Measurements from ENCODE around the gene SOX14.

SOX14 gene

GRCh38 chr3:137768361-137769321, 4.5 kb downstream of the SOX14 start:
- TF ChIP-seq, protein P1, sequence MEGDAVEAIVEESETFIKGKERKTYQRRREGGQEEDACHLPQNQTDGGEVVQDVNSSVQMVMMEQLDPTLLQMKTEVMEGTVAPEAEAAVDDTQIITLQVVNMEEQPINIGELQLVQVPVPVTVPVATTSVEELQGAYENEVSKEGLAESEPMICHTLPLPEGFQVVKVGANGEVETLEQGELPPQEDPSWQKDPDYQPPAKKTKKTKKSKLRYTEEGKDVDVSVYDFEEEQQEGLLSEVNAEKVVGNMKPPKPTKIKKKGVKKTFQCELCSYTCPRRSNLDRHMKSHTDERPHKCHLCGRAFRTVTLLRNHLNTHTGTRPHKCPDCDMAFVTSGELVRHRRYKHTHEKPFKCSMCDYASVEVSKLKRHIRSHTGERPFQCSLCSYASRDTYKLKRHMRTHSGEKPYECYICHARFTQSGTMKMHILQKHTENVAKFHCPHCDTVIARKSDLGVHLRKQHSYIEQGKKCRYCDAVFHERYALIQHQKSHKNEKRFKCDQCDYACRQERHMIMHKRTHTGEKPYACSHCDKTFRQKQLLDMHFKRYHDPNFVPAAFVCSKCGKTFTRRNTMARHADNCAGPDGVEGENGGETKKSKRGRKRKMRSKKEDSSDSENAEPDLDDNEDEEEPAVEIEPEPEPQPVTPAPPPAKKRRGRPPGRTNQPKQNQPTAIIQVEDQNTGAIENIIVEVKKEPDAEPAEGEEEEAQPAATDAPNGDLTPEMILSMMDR (IDR thresholded peaks at IDR 0.05; ENCODE audit: insufficient read depth, missing control alignments), result no peak
- FAIRE-seq (no peak), DNase-seq (ENCODE audit: insufficient read length, low spot score) (no peak)

GRCh38 chr3:137769322-137770065, 5.4 kb downstream of the SOX14 start:
- DNase-seq (ENCODE audit: insufficient read length, low spot score), result no peak
- TF ChIP-seq, protein P1 (IDR thresholded peaks at IDR 0.05; ENCODE audit: insufficient read depth, missing control alignments), result no peak
- no peak for FAIRE-seq

- no peak for DNase-seq (ENCODE audit: insufficient read length, low spot score)
- FAIRE-seq, result no peak
- TF ChIP-seq, protein P1 (IDR thresholded peaks at IDR 0.05; ENCODE audit: insufficient read depth, missing control alignments), result no peak
Observed at GRCh38 chr3:137770066-137770834, 6.1 kb downstream of the SOX14 start.

DNA sequence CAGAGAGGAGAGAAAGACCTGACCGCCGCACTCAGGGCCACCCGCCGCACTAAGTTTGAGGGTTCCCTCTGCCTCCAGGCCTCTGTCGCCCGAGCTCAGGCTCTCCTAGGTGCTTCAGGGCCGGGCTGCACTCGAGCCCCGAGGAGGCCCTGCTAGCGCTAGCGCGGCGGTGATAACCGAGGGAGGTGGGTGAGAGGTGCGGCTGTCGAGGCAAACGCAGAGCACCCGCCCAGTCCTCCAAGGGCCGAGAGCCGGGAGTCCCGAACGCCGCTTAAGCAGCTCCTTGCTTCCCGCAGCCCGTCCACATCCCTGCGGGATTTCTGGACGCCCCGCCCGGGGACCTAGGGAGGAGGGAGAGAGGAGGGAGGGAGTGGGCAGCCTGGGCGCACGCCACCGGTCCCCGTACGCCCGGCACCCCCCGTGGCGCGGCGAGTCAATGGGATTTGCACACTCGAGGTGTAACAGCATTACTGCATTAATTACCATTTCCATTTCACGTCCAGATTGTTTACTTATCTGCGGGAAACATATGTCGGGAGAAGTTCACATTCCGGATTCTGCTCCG, 6.8 kb downstream of the SOX14 start:
- DNase-seq (ENCODE audit: insufficient read length, low spot score) (no peak), FAIRE-seq (no peak)
- TF ChIP-seq, protein P1 (IDR thresholded peaks at IDR 0.05; ENCODE audit: insufficient read depth, missing control alignments), result no peak

- DNase-seq (ENCODE audit: insufficient read length, low spot score) (no peak), FAIRE-seq (no peak)
- TF ChIP-seq, protein P1 (IDR thresholded peaks at IDR 0.05; ENCODE audit: insufficient read depth, missing control alignments), result no peak
Observed at GRCh38 chr3:137771401-137772213, 7.5 kb downstream of the SOX14 start.
